ENCODE results near the gene GLG1.
"Not testable (repeated sequence)": the region's sequence is repeated elsewhere in the genome, so short reads cannot be mapped to it uniquely, and the experiment has no call there.

DNA sequence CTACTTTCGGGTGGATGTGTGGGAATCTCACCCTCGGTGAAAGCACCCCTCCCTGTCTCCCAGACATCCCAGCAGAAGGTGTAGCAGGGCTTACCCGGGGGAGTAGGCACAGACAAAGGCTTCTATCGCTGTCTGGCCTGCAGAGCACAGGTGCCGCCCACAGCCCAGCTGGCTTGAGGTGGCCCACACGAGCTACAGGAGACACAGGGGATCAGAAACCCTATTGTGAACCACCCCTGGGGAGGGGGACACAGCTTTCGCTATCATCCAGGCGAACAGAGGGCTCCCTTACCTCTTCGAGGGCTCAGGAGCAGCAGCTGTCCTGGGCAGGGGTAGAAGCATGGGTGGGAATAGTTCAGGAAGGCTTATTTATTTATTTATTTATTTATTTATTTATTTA lies 193.4 kb downstream of the GLG1 start:
- TF ChIP-seq, protein P1, sequence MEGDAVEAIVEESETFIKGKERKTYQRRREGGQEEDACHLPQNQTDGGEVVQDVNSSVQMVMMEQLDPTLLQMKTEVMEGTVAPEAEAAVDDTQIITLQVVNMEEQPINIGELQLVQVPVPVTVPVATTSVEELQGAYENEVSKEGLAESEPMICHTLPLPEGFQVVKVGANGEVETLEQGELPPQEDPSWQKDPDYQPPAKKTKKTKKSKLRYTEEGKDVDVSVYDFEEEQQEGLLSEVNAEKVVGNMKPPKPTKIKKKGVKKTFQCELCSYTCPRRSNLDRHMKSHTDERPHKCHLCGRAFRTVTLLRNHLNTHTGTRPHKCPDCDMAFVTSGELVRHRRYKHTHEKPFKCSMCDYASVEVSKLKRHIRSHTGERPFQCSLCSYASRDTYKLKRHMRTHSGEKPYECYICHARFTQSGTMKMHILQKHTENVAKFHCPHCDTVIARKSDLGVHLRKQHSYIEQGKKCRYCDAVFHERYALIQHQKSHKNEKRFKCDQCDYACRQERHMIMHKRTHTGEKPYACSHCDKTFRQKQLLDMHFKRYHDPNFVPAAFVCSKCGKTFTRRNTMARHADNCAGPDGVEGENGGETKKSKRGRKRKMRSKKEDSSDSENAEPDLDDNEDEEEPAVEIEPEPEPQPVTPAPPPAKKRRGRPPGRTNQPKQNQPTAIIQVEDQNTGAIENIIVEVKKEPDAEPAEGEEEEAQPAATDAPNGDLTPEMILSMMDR (IDR thresholded peaks at IDR 0.05; ENCODE audit: poor library complexity): not testable (repeated sequence)
- TF ChIP-seq EZH2 (IDR thresholded peaks at IDR 0.05; ENCODE audit: borderline replicate concordance); EZH2phosphoT487 (IDR thresholded peaks at IDR 0.05; ENCODE audit: low read depth, severe bottlenecking, unreplicated experiment): not testable (repeated sequence)
